GM19324 (cell line): ENCODE data around the gene DYNLL2.
"Not testable (repeated sequence)": the region's sequence is repeated elsewhere in the genome, so short reads cannot be mapped to it uniquely, and the experiment has no call there.

Source experiments
- ATAC-seq: cut with Tn5 transposase; IDR thresholded peaks from one replicate; pipeline ENCODE4 v1.9.1; 2021; ENCODE audit warnings: mild to moderate bottlenecking, moderate library complexity; ENCODE audit not compliant: unreplicated experiment, low FRiP score

DYNLL2 gene

GRCh38 chr17:58097384-58098088 is 14.3 kb downstream of the DYNLL2 start:
- no peak for ATAC-seq

- no peak for ATAC-seq
These were observed 17.3 kb downstream of the DYNLL2 start for GRCh38 chr17:58100506-58100905.

GRCh38 chr17:58101898-58102297 is 18.7 kb downstream of the DYNLL2 start:
- ATAC-seq, result not testable (repeated sequence)

GRCh38 chr17:58105093-58105492 is 21.9 kb downstream of the DYNLL2 start:
- ATAC-seq, result no peak

- no peak for ATAC-seq
These were observed 24.1 kb downstream of the DYNLL2 start for GRCh38 chr17:58107306-58107705.

DNA sequence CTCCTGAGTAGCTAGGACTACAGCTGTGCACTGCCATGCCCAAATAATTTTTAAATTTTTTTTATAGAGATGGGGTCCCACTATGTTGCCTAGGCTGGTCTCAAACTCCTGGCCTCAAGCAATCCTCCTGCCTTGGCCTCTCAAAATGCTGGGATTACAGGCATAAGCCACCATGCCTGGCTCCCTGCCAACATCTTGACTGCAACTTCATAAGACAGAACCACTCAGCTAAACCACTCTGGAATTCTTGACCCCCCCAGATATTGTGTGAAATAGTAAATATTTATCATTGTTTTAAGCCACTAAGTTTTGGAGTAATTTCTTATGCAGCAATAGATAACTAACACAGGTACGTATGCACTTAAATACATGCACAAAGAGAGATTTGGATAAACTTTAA is 26.0 kb downstream of the DYNLL2 start:
- no peak for ATAC-seq

- no peak for ATAC-seq
These were observed 26.8 kb downstream of the DYNLL2 start for GRCh38 chr17:58110012-58110411.

DNA sequence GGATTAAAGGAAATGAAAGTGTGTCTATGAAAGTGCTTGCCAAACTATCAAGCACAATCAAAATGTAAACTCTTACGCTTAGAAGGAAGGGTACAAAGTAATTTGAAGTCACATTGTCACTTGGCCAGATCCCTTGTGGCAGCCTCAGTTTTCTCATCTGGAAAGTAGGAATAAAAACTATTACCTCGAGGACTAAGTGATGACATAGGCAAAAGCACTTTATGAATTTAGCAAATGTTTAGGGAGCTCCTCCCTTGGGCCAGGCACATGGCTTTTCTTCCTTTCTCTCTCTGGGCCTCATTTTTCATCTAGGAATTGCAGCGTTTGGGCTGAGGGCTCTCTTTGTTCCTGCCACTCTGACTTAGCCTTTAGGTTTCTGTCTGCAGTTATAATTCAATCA is 28.5 kb downstream of the DYNLL2 start:
- ATAC-seq, result no peak

DNA sequence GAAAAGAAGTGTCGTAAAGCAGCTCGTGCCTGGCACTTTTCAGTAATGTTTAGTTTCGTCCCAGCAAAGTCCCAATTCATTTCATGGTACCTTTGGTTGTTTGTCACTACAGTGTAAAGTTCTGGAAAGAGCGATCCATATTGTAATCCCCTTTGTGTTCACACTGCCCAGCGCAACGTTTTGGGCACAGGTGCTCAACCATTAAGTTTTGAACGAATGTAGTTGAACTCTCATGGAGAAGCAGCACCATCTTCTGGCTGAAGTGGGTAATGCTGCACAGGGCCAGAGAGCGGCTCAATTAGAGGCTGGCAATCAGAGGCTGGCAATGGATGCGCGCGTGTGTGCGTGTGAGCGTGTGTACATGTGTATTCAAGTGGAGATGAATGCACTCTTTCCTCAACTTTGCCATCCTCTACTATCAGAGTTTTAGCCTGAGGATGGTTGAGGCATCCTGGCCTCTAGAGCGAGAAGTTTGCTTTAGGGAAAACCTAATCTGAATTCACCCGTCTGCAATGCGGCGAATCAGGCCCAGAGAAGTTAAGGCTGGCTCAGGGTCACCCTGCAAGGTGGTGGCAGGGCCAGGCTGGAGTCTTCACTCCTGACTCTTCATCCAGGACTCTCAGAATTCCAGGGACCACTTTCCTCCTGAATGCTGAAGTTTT is 29.9 kb downstream of the DYNLL2 start:
- no peak for ATAC-seq

GRCh38 chr17:58113947-58114346 is 30.7 kb downstream of the DYNLL2 start:
- no peak for ATAC-seq

GRCh38 chr17:58117382-58117781 is 34.2 kb downstream of the DYNLL2 start:
- ATAC-seq, result no peak

DNA sequence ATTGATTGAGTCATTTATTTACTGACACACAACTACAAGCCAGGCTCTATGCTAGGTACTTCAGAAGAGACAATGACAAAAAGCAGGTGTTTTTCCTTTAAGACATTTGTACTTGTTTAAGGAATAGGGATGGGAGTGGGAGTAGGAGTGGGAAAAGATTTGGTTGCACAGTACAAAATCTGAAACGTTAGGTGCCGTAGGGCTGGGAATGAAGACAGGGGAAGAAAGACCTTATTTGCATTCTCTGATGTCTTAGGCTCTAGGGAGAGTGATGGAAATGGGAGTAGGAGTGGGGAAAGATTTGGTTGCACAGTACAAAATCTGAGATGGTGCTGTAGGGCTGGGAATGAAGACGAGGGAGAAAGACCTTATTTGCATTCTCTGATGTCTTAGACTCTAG is 36.3 kb downstream of the DYNLL2 start:
- no peak for ATAC-seq

- no peak for ATAC-seq
These were observed 37.1 kb downstream of the DYNLL2 start for GRCh38 chr17:58120195-58120822.

- ATAC-seq, result no peak
These were observed 38.7 kb downstream of the DYNLL2 start for GRCh38 chr17:58121925-58122324.

- no peak for ATAC-seq
These were observed 44.6 kb downstream of the DYNLL2 start for GRCh38 chr17:58127846-58128245.

- not testable (repeated sequence) for ATAC-seq
These were observed 49.5 kb downstream of the DYNLL2 start for GRCh38 chr17:58132697-58133096.

DNA sequence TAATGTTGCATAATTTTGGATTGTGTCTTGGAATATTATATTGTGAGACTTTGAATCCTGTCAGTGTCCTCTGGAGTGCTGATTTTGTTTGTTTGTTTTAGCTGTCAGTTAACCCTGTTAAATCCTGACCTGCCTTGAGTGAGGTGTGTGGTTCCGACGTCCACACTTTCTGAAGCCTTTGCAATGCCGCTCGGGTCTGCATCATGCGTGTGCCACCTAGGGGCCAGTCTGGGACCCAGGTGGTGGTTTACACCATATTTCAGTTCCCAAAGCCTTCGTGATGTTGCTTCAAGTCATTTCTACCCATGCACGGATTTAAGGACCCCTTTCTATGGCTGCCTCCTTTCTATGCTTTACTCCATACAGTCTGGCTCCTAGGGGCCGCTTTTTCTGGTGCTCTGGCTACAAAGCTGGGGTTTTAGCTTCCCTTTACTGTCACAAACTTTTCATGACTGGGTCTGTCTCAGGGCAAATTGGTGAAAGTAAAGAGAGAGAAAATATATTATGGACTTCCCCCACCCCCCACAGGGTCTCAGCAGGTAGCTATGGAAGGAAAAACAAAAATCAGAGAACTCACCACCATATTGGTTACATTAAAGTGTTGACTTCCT is 53.6 kb downstream of the DYNLL2 start:
- no peak for ATAC-seq

- no peak for ATAC-seq
These were observed 58.3 kb downstream of the DYNLL2 start for GRCh38 chr17:58141505-58141904.

DNA sequence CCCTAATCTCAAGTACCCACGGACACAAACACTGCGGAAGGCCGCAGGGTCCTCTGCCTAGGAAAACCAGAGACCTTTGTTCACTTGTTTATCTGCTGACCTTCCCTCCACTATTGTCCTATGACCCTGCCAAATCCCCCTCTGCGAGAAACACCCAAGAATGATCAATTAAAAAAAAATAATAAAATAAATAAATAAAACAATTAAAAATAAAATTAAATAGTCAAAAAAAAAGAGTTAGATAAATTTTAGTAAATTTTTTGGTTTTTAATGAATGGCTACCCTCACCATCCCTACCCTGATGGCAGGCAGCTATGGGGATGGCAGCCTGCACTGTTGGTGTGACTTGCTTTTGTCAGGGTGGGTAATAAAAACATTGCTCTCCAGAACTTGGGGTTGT is 60.1 kb downstream of the DYNLL2 start:
- ATAC-seq, result not testable (repeated sequence)

- no peak for ATAC-seq
These were observed 61.6 kb downstream of the DYNLL2 start for GRCh38 chr17:58144801-58145200.
